Uterus (tissue), 4 donors: ENCODE data around the gene UBC. TPM values are rescaled to one million over a fixed set of nuclear protein-coding genes. Genes with fewer than 3 reads are reported as not detected.
A peak's percentile ranks its signal among the peaks of the same experiment; 100 is the strongest.
"Not testable (repeated sequence)": the region's sequence is repeated elsewhere in the genome, so short reads cannot be mapped to it uniquely, and the experiment has no call there.

Experiments used
- DNase-seq, 2 donors: peaks; one replicate each; pipeline ENCODE4 v3.0.0-alpha.2; 2019 to 2020
- H3K27ac ChIP-seq, 2 donors: fragments of 200-600 bp; sonication (generic); 1 replicate in 1 of 2; 2 replicates in 1 of 2; pipeline ENCODE4 v1.5.1; 2016 to 2018
- H3K27me3 ChIP-seq, 2 donors: fragments of 200-600 bp; sonication (generic); one replicate each; pipeline ENCODE4 v1.5.1; 2018 to 2019; ENCODE audit warnings: control low read depth in 1 of 2
- H3K36me3 ChIP-seq, 2 donors: fragments of 200-600 bp; sonication (generic); one replicate each; pipeline ENCODE4 v1.5.1; 2019; ENCODE audit warnings: control low read depth in 1 of 2
- H3K4me1 ChIP-seq, 2 donors: fragments of 200-600 bp; sonication (generic); one replicate each; pipeline ENCODE4 v1.5.1; 2018 to 2019; ENCODE audit warnings: control low read depth in 1 of 2
- H3K4me3 ChIP-seq, 2 donors: fragments of 200-600 bp; sonication (generic); 1 replicate in 1 of 2; 2 replicates in 1 of 2; pipeline ENCODE4 v1.5.1; 2018 to 2019; ENCODE audit warnings: mild to moderate bottlenecking in 1 of 2
- H3K9me3 ChIP-seq, 2 donors: fragments of 200-600 bp; sonication (generic); one replicate each; pipeline ENCODE4 v1.5.1; 2019; ENCODE audit warnings: control low read depth in 1 of 2
- POLR2A ChIP-seq, 2 donors: fragments of 450-650 bp; IDR thresholded peaks; one replicate each; pipeline ENCODE4 v1.6.1; 2016; ENCODE audit warnings: antibody characterized with exemption in 2 of 2, mild to moderate bottlenecking in 1 of 2, moderate library complexity in 1 of 2
- intact Hi-C: fragments of 100-400 bp; cut with DNase I; formaldehyde crosslinking; loops from one replicate; pipeline ENCODE4 v1.15.1; 2023; ENCODE audit warnings: low total_unique reads
- total RNA-seq, 4 donors: library from RNA; depleted of rRNA in 3 of 4; stranded (reverse); fragments of >200 nt in 3 of 4; gene quantifications; one replicate each; pipeline versions ENCODE4 v1.1.0 to v1.2.4, GENCODE V29; 2014 to 2023
- TF ChIP-seq, protein P1 (sequence below), 4 experiments: fragments of 200-600 bp in 2 of 4; fragments of 450-650 bp in 2 of 4; sonication (generic) in 2 of 4; IDR thresholded peaks; one replicate each; pipeline ENCODE4 v1.5.1; 2016 to 2019; ENCODE audit warnings: antibody characterized with exemption in 4 of 4, mild to moderate bottlenecking in 2 of 4, moderate library complexity in 1 of 4
- donor health status: DM: yes; HTN: yes; CAD: no.

UBC gene
- total RNA-seq, 4 donors from 2014 or later, result 821 to 1,719 (median 1,034) TPM

DNA sequence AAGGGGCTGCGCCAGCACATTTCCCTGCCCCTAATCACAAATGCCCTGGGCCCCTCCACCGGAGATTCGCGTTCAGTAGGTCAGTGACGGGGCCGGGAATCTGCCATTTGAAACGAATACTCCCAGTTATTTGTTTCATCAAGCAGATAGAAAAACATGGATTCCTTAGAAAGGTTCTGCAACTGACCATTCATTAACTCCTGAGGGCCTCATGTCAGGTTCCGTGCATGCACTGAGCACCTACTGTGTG lies 25.6 kb upstream of the UBC start:
- DNase-seq, result no peak
- intact Hi-C loops, result no loop called here
- no peaks in the 10 kb centered on the region for H3K36me3 ChIP-seq
- no peak for TF ChIP-seq POLR2A (IDR thresholded peaks at IDR 0.05)
- TF ChIP-seq, protein P1, sequence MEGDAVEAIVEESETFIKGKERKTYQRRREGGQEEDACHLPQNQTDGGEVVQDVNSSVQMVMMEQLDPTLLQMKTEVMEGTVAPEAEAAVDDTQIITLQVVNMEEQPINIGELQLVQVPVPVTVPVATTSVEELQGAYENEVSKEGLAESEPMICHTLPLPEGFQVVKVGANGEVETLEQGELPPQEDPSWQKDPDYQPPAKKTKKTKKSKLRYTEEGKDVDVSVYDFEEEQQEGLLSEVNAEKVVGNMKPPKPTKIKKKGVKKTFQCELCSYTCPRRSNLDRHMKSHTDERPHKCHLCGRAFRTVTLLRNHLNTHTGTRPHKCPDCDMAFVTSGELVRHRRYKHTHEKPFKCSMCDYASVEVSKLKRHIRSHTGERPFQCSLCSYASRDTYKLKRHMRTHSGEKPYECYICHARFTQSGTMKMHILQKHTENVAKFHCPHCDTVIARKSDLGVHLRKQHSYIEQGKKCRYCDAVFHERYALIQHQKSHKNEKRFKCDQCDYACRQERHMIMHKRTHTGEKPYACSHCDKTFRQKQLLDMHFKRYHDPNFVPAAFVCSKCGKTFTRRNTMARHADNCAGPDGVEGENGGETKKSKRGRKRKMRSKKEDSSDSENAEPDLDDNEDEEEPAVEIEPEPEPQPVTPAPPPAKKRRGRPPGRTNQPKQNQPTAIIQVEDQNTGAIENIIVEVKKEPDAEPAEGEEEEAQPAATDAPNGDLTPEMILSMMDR (IDR thresholded peaks at IDR 0.05), result no peak
- peak overlapping the region; percentile 47 to 58 for H3K4me3 ChIP-seq
- H3K27me3 ChIP-seq, result no peaks in the 10 kb centered on the region
- no peaks in the 10 kb centered on the region for H3K4me1 ChIP-seq
- no peaks in the 10 kb centered on the region for H3K9me3 ChIP-seq
- peak overlapping the region; percentile 94 to 99 for H3K27ac ChIP-seq

DNA sequence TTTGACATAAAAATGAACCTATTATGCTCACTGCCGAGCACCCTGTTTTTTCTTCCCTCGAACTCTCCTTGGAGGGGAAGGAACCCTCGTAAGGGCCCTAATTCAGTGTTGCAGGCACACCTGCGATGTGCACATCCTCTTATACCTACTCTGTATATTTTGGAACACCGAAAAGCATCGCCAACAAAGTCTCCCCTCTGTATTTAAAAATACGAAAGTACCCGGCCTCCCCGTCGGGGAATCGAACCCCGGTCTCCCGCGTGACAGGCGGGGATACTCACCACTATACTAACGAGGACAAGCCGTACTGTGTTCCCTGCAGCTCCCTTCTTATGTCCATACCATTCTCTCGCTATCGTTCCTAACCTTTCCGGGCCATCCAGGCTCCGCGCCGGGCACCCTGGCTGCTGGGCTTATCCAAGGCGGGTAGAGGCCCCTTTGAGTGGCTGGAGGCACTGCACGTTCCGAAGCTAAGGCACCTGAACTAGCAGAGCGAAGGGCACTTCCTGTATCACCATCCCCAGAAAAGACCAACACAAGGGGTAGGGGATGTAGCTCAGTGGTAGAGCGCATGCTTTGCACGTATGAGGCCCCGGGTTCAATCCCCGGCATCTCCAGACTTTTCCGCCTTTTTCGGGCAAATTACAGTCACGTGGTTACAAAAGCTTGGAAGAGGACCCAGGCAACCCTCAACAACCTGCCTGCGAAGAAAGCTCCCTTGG lies 25.1 kb upstream of the UBC start:
- intact Hi-C loops, result no loop called here
- H3K27me3 ChIP-seq, result no peaks in the 10 kb centered on the region
- H3K4me3 ChIP-seq, result peak overlapping the region; percentile 47 to 58
- DNase-seq, result peak; percentile 91 to 93
- H3K36me3 ChIP-seq, result no peaks in the 10 kb centered on the region
- no peaks in the 10 kb centered on the region for H3K9me3 ChIP-seq
- peak; percentile 36 to 39 for TF ChIP-seq POLR2A (IDR thresholded peaks at IDR 0.05)
- TF ChIP-seq, protein P1 (IDR thresholded peaks at IDR 0.05), result peak in 1 of 4 experiments; percentile 2
- H3K4me1 ChIP-seq, result no peaks in the 10 kb centered on the region
- peak overlapping the region; percentile 94 to 99 for H3K27ac ChIP-seq

DNA sequence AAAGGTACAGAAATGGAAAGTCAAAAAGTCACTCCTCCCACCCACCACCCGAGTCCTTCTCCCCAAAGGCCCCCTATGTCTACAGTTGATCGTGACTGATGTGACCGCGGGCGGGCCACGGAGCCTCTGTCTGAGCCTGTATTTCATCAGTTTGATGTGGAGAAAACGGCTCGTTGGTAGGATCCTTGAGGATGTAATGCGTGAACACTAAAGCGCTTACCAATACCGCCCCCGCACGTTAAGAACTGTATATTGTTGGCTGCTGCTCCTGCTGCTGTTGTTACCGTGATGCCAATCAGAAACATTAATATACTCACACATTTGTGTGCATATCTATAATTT lies 24.6 kb upstream of the UBC start:
- peak overlapping the region; percentile 47 to 58 for H3K4me3 ChIP-seq
- peak; percentile 66 to 79 for DNase-seq
- TF ChIP-seq, protein P1 (IDR thresholded peaks at IDR 0.05), result peak; percentile 29 to 44 (median 42)
- peak in 1 of 2 donors; percentile 12 for TF ChIP-seq POLR2A (IDR thresholded peaks at IDR 0.05)
- no peaks in the 10 kb centered on the region for H3K4me1 ChIP-seq
- H3K27ac ChIP-seq, result peak overlapping the region; percentile 94 to 99
- H3K27me3 ChIP-seq, result no peaks in the 10 kb centered on the region
- H3K36me3 ChIP-seq, result no peaks in the 10 kb centered on the region
- no peaks in the 10 kb centered on the region for H3K9me3 ChIP-seq
- intact Hi-C loops, result no loop called here

DNA sequence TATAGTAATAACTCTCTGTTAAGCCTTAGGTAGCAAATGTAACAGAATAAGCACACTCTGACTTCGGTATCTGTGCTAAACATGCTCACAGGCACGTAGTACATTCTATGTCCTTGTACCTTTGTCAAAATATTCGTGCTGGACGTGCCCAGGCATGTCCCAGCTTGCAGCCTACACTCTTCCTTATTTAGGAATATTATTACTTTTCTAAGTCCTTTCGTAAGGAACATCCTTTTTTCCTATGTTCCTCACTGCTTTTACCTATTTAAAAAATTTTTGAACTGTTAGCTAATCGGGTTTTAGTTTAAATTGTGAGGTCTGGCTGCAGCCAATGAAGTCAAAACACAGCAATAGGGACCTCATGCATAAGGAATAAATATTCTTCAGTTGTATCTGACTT lies 24.1 kb upstream of the UBC start:
- Histone ChIP-seq H3K27ac (peak overlapping the region; percentile 94 to 99), H3K36me3 (no peaks in the 10 kb centered on the region), H3K27me3 (no peaks in the 10 kb centered on the region), H3K4me3 (peak overlapping the region; percentile 47 to 58), H3K4me1 (no peaks in the 10 kb centered on the region), H3K9me3 (no peaks in the 10 kb centered on the region)
- DNase-seq, result no peak
- intact Hi-C loops, result no loop called here
- no peak for TF ChIP-seq POLR2A (IDR thresholded peaks at IDR 0.05)

DNA sequence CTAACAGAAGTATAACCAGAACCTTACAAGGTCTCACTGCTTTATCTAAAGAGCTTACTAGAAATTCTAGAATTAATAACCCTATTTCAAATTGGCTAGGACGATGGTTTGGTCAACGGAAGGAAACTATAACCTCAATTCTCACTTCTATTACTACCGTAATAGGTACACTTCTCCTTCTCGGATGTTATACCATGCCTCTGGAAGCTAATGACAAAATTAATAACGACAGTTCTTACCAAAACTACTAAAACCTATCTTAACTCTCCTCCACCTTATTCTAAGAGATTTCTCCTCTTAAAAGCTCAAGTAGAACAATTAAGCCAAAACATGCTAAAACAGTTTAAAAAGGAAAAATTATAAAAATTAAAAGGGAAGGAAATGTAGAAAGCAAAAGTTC lies 23.7 kb upstream of the UBC start:
- intact Hi-C loops, result no loop called here
- H3K4me3 ChIP-seq, result peak overlapping the region; percentile 47 to 58
- DNase-seq, result no peak

DNA sequence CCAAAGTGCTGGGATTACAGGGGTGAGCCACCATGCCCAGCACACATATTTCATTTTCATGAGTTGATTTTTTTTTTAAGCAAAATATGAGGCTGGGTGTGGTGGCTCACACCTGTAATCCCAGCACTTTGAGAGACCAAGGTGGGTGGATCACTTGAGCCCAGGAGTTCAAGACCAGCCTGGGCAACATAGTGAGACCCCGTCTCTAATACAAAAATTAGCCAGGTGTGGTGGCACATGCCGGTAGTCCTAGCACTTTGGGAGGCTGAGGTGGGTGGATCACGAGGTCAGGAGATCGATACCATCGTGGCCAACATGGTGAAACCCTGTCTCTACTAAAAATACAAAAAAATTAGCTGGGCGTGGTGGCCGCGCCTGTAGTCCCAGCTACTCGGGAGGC lies 17.1 kb upstream of the UBC start:
- H3K27ac ChIP-seq, H3K4me1 ChIP-seq, DNase-seq, intact Hi-C loops, H3K36me3 ChIP-seq, H3K9me3 ChIP-seq, H3K4me3 ChIP-seq, H3K27me3 ChIP-seq: not testable (repeated sequence)

More for the DNA sequence above, 23.7 kb upstream of the UBC start:
- H3K27me3 ChIP-seq, result no peaks in the 10 kb centered on the region
- no peaks in the 10 kb centered on the region for H3K4me1 ChIP-seq
- no peaks in the 10 kb centered on the region for H3K36me3 ChIP-seq
- H3K27ac ChIP-seq, result peak overlapping the region; percentile 94 to 99
- TF ChIP-seq POLR2A (IDR thresholded peaks at IDR 0.05), result no peak
- TF ChIP-seq, protein P1 (IDR thresholded peaks at IDR 0.05), result no peak
- H3K9me3 ChIP-seq, result no peaks in the 10 kb centered on the region
